AG04449 (cell line): ENCODE data around the gene TENT4B.
"Not testable (repeated sequence)": the region's sequence is repeated elsewhere in the genome, so short reads cannot be mapped to it uniquely, and the experiment has no call there.

Experiments
- CTCF ChIA-PET: fragments of 350-600 bp; formaldehyde crosslinking; extraction: SDS; loops from one replicate; lab custom pipeline; 2021; ENCODE audit warnings: antibody characterized with exemption; lab: Yijun Ruan, JAX
- POLR2A ChIA-PET: fragments of 400-600, 350-600 bp; formaldehyde crosslinking; extraction: SDS; loops from one replicate; lab custom pipeline; 2020; ENCODE audit warnings: antibody characterized with exemption, inconsistent platforms; lab: Yijun Ruan, JAX
- DNase-seq: peaks from one replicate; pipeline ENCODE4 v3.0.0-alpha.2; 2010; ENCODE audit warnings: low read depth, low spot score
- H3K4me3 ChIP-seq: 2 replicates; pipeline ENCODE4 v1.5.1; 2011; ENCODE audit warnings: low read depth, mild to moderate bottlenecking, control low read depth, low read length
- TF ChIP-seq, protein P1 (sequence below): IDR thresholded peaks from one replicate; pipeline ENCODE4 v1.5.1; 2011; ENCODE audit warnings: mild to moderate bottlenecking, moderate library complexity, low read length, control low read depth, inconsistent platforms; ENCODE audit not compliant: insufficient read depth; ENCODE audit errors: missing control alignments

Gene TENT4B

DNA sequence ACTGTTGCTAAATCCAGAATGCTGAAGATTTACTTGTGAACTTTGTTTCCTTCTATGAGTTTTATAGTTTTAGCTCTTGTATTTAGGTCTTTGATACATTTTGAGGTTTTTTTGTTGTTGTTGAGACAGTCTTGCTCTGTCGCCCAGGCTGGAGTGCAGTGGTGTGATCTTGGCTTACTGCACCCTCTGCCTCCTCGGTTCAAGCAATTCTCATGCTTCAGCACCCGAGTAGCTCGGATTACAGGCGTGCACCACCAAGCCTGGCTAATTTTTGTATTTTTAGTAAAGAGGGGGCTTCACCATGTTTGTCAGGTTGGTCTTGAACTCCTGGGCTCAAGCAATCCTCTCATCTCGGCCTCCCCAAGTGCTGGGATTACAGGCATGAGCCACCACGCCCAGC, 14.4 kb downstream of the TENT4B start:
- TF ChIP-seq, protein P1, sequence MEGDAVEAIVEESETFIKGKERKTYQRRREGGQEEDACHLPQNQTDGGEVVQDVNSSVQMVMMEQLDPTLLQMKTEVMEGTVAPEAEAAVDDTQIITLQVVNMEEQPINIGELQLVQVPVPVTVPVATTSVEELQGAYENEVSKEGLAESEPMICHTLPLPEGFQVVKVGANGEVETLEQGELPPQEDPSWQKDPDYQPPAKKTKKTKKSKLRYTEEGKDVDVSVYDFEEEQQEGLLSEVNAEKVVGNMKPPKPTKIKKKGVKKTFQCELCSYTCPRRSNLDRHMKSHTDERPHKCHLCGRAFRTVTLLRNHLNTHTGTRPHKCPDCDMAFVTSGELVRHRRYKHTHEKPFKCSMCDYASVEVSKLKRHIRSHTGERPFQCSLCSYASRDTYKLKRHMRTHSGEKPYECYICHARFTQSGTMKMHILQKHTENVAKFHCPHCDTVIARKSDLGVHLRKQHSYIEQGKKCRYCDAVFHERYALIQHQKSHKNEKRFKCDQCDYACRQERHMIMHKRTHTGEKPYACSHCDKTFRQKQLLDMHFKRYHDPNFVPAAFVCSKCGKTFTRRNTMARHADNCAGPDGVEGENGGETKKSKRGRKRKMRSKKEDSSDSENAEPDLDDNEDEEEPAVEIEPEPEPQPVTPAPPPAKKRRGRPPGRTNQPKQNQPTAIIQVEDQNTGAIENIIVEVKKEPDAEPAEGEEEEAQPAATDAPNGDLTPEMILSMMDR: no peak
- H3K4me3 ChIP-seq: no peak overlapping the region
- no peak for DNase-seq
- ChIA-PET CTCF (interaction anchor here (0.7 to 2.7 kb wide), 4 partner anchors 9 to 498 kb away, joined by 3 to 13 read pairs (median 4); no protein-coding TSS in a partner anchor), POLR2A (no interaction called here)

DNA sequence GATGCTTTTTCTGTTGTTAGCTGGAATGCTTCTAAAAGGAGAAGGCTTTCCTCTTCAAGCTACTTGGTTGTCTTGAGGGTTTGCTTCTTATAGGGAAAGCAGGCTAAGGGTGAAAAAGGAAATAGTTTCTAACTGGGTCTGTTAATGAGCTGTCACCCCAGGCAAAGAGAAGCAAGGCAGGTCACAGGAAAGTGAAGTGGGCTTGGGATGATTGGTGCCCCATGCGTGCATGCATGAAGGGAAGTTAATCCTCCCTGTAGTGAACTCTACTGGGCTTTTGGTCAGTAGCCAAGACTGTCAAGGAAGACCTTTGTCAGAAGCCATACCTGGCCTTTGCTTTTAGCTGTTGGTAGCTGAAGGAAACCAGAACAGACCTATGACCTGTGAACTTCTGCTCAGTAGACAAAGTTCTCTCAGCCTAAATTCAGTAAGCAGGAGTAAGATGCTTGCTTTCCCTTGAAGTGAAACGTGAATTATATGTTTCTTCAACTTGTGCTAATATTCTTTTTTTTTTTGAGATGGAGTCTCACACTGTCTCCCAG, 16.5 kb downstream of the TENT4B start:
- DNase-seq: no peak
- TF ChIP-seq, protein P1: no peak
- CTCF ChIA-PET: interaction anchor here (0.9 kb wide), 1 partner anchor 8 kb away, joined by 4 read pairs; no protein-coding TSS in a partner anchor

DNA sequence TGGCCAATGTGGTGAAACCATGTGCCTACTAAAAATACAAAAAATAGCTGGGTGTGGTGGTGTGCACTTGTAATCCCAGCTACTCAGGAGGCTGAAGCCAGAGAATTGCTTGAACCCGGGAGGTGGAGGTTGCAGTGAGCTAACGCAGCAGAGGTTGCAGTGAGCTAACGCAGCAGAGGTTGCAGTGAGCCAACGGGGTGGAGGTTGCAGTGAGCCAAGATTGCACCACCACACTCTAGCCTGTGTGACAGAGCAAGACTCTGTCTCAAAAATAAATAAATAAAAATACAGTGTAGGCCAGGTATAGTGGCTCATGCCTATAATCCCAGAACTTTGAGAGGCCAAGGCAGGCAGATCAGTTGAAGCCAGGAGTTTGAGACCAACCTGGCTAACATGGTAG, 18.7 kb downstream of the TENT4B start:
- DNase-seq, H3K4me3 ChIP-seq, POLR2A ChIA-PET: not testable (repeated sequence)
- CTCF ChIA-PET: interaction anchor here (0.8 kb wide), 1 partner anchor 147 kb away, joined by 3 read pairs; the partner anchor contains the start of gene CNEP1R1

More for the DNA sequence above, 16.5 kb downstream of the TENT4B start:
- POLR2A ChIA-PET: no interaction called here
- no peak overlapping the region for H3K4me3 ChIP-seq

DNA sequence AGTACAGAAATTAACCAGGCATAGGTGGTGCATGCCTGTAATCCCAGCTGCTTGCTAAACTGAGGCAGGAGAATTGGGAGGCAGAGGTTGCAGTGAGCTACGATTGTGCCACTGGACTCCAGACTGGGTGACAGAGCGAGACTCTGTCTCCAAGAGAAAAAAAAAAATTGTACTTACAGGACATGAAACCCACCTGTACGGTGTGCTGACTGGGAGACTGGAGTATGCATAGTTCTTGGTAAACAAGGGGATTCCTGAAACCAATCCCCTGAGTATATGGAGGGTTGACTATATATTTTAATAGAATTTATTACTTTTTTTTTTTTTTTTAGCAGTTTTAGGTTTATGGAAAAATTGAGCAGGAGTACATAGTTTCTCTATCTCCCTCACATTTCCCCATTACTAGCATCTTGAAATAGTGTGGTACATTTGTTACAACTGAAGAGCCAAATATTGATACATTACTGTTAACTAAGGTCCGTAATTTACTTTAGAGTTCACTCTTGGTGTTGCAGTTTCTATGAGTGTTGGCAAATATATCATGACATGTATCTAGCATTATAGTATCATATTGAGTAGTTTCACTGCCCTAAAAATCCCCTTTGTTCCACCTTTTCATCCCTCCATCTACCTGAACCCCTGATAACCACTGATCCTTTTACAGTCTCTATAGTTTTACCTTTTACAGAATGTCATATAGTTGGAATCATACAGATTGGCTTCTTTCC, 19.3 kb downstream of the TENT4B start:
- CTCF ChIA-PET: interaction anchor here (0.8 to 2.0 kb wide), 2 partner anchors 10 to 147 kb away, joined by 3 to 6 read pairs; partner anchors contain the start of gene CNEP1R1
- POLR2A ChIA-PET: no interaction called here
- H3K4me3 ChIP-seq: no peak overlapping the region
- DNase-seq: no peak
- TF ChIP-seq, protein P1: no peak

DNA sequence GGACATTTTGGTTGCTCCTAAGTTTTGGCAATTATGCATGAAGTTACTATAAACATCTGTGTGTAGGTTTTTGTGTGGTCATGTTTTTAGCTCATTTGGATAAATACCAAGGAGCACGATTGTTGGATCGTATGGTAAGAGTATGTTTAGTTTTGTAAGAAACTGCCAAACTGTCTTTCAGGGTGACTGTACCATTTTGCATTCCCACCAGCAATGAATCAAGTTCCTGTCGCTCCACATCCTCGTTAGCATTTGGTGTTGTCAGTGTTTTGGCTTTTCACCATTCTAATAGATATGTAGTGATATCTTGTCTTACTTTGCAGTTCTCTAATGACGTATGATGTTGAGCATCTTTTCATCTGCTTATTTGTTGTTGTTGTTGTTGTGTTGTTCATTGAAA, 20.2 kb downstream of the TENT4B start:
- no peak for DNase-seq
- no peak overlapping the region for H3K4me3 ChIP-seq
- CTCF ChIA-PET: interaction anchor here (1.4 to 2.0 kb wide), 2 partner anchors 9 to 39 kb away, joined by 4 to 6 read pairs; no protein-coding TSS in a partner anchor
- TF ChIP-seq, protein P1: no peak
- POLR2A ChIA-PET: no interaction called here

DNA sequence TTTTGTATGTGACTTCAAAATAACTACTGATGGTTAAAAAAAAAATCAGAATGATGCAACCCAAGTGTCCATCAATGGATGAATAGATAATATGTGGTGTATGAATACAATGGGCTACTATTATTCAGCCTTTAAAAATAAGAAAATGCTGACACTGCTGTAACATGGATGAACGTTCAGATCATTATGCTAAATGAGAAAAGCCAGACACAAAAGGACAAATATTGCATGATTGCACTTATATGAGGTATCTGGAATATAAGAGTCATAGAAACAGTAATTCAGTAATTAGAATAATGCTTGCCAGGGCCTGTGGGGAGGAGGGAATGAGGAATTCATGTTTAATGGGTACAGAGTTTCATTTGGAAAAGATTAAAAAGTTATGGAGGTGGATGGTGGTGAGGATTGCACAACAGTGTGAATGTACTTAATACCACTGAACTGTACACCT, 25.4 kb downstream of the TENT4B start:
- no peak overlapping the region for H3K4me3 ChIP-seq
- CTCF ChIA-PET: no interaction called here
- TF ChIP-seq, protein P1: no peak
- POLR2A ChIA-PET: no interaction called here
- DNase-seq: no peak
